Astrocyte (in vitro differentiated cells and primary cell): ENCODE results near the gene CDK11A. TPM values are rescaled to one million over a fixed set of nuclear protein-coding genes. Genes with fewer than 3 reads are reported as not detected.

Source experiments
- DNase-seq: peaks from one replicate; pipeline ENCODE4 v3.0.0-alpha.2; 2010; ENCODE audit warnings: low read depth
- FAIRE-seq: peaks from 2 replicates; lab custom pipeline; 2011; peaks lifted over from hg19 to GRCh38; lab: Jason Lieb, UNC
- H2AFZ ChIP-seq: 2 replicates; pipeline ENCODE4 v1.6.0; 2012; ENCODE audit warnings: low read depth, low read length, inconsistent platforms
- H3K27ac ChIP-seq: 2 replicates; pipeline ENCODE4 v1.5.1; 2011; ENCODE audit warnings: low read depth, low read length, inconsistent platforms
- H3K27me3 ChIP-seq: 2 replicates; pipeline ENCODE4 v1.6.0; 2011; ENCODE audit warnings: low read length, inconsistent platforms; ENCODE audit not compliant: insufficient read depth
- H3K36me3 ChIP-seq: 2 replicates; pipeline ENCODE4 v1.5.1; 2011; ENCODE audit warnings: low read length, inconsistent platforms; ENCODE audit not compliant: insufficient read depth
- H3K4me1 ChIP-seq: 2 replicates; pipeline ENCODE4 v1.5.1; 2011; ENCODE audit warnings: low read length, inconsistent platforms; ENCODE audit not compliant: insufficient read depth
- H3K4me2 ChIP-seq: 2 replicates; pipeline ENCODE4 v1.6.0; 2012; ENCODE audit warnings: low read length, inconsistent platforms
- H3K4me3 ChIP-seq: 2 replicates; pipeline ENCODE4 v1.5.1; 2011; ENCODE audit warnings: low read depth, mild to moderate bottlenecking, low read length, inconsistent platforms; ENCODE audit not compliant: insufficient read depth
- H3K79me2 ChIP-seq: 2 replicates; pipeline ENCODE4 v1.6.0; 2012; ENCODE audit warnings: mild to moderate bottlenecking, low read length, inconsistent platforms; ENCODE audit not compliant: insufficient read depth
- H3K9ac ChIP-seq: 2 replicates; pipeline ENCODE4 v1.6.0; 2012; ENCODE audit warnings: mild to moderate bottlenecking, low read length, inconsistent platforms
- H3K9me3 ChIP-seq: 2 replicates; pipeline ENCODE4 v1.5.1; 2012; ENCODE audit warnings: low read depth, mild to moderate bottlenecking, low read length, inconsistent platforms; ENCODE audit not compliant: insufficient read depth
- H4K20me1 ChIP-seq: 2 replicates; pipeline ENCODE4 v1.6.0; 2012; ENCODE audit warnings: low read length, inconsistent platforms; ENCODE audit not compliant: insufficient read depth
- H3K27ac Mint-ChIP-seq: one replicate; pipeline ENCODE4 v1.8.0; 2021; ENCODE audit warnings: mild to moderate bottlenecking, mixed read lengths; ENCODE audit not compliant: unreplicated experiment
- H3K27me3 Mint-ChIP-seq: one replicate; pipeline ENCODE4 v1.8.0; 2021; ENCODE audit warnings: low read depth, mixed read lengths; ENCODE audit not compliant: unreplicated experiment
- H3K36me3 Mint-ChIP-seq: one replicate; pipeline ENCODE4 v1.8.0; 2021; ENCODE audit warnings: low read depth, mixed read lengths; ENCODE audit not compliant: unreplicated experiment
- H3K4me1 Mint-ChIP-seq: one replicate; pipeline ENCODE4 v1.8.0; 2021; ENCODE audit warnings: low read depth, mixed read lengths; ENCODE audit not compliant: unreplicated experiment
- H3K4me3 Mint-ChIP-seq: one replicate; pipeline ENCODE4 v1.8.0; 2021; ENCODE audit warnings: mild to moderate bottlenecking, moderate library complexity, mixed read lengths; ENCODE audit not compliant: unreplicated experiment
- H3K9me3 Mint-ChIP-seq: one replicate; pipeline ENCODE4 v1.8.0; 2021; ENCODE audit warnings: mild to moderate bottlenecking, mixed read lengths; ENCODE audit not compliant: unreplicated experiment
- EZH2 ChIP-seq: IDR thresholded peaks from 2 replicates; pipeline ENCODE4 v1.6.1; 2012; ENCODE audit warnings: mild to moderate bottlenecking, low read length, inconsistent platforms; ENCODE audit not compliant: insufficient read depth
- total RNA-seq: library from RNA; stranded (reverse); gene quantifications from 2 replicates; pipeline ENCODE4 v1.2.1, GENCODE V29; 2021
- TF ChIP-seq, protein P1 (sequence below): IDR thresholded peaks from 2 replicates; pipeline ENCODE4 v1.5.1; 2011; ENCODE audit warnings: low read depth, mild to moderate bottlenecking, inconsistent platforms, low read length, moderate library complexity; ENCODE audit not compliant: insufficient read depth

Gene CDK11A
- total RNA-seq, 1 donor from 2014 or later: 30.3 TPM

DNA sequence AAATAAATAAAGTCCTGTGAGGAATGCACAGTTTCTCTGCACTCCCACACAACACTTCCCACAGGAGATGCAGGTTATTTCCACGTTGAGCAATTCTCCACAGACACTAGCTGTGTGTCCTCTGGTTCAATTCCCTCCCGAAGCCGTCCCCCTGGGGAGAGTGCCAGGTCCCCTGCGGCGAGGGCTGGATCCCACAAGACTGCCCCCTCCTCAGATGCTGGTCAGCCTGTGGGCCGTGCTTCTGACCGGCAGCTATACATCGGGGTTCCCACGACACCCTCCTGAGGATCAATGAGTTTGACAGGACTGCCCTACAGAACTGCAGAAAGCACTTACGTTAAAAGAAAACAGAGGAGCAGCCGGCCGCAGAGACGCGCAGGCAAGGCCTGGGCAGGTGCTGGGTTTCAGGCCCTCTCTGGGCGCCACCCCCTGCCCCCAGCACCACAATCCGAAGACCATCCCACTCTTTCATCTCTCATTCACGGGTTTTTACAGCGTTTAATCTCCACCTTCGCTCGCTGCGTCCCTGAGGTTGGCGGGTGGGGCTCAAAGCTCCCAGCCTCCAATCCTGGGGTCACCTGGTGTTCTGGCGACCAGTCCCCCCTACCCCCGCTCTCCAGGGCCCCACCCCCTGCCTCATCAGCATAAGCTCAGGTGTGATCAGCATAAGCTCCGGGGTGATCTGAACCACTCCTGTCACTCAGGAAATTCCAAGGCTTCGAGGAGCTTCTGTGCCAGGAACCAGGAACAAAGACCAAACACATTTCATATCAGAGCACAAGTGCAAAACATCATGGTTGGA, 40.9 kb downstream of the CDK11A start:
- H3K27ac ChIP-seq: no peak overlapping the region
- Mint-ChIP-seq H3K4me1 (peaks cover 20% of the 10 kb centered on the region), H3K36me3 (peaks cover 4% of the 10 kb centered on the region), H3K27ac (peak overlapping the region; percentile 72), H3K27me3 (no peaks in the 10 kb centered on the region), H3K9me3 (no peaks in the 10 kb centered on the region), H3K4me3 (no peak overlapping the region)
- H3K4me2 ChIP-seq: no peak overlapping the region
- peaks cover 67% of the 10 kb centered on the region for H4K20me1 ChIP-seq
- DNase-seq (no peak), FAIRE-seq (no peak)
- TF ChIP-seq, protein P1, sequence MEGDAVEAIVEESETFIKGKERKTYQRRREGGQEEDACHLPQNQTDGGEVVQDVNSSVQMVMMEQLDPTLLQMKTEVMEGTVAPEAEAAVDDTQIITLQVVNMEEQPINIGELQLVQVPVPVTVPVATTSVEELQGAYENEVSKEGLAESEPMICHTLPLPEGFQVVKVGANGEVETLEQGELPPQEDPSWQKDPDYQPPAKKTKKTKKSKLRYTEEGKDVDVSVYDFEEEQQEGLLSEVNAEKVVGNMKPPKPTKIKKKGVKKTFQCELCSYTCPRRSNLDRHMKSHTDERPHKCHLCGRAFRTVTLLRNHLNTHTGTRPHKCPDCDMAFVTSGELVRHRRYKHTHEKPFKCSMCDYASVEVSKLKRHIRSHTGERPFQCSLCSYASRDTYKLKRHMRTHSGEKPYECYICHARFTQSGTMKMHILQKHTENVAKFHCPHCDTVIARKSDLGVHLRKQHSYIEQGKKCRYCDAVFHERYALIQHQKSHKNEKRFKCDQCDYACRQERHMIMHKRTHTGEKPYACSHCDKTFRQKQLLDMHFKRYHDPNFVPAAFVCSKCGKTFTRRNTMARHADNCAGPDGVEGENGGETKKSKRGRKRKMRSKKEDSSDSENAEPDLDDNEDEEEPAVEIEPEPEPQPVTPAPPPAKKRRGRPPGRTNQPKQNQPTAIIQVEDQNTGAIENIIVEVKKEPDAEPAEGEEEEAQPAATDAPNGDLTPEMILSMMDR: no peak
- TF ChIP-seq EZH2: no peak
- H3K79me2 ChIP-seq: peaks cover 84% of the 10 kb centered on the region
- peaks cover 7% of the 10 kb centered on the region for H3K4me1 ChIP-seq
- H2AFZ ChIP-seq: no peak overlapping the region
- H3K9me3 ChIP-seq: no peaks in the 10 kb centered on the region
- H3K4me3 ChIP-seq: no peak overlapping the region
- no peaks in the 10 kb centered on the region for H3K36me3 ChIP-seq
- H3K27me3 ChIP-seq: no peaks in the 10 kb centered on the region
- H3K9ac ChIP-seq: no peak overlapping the region

DNA sequence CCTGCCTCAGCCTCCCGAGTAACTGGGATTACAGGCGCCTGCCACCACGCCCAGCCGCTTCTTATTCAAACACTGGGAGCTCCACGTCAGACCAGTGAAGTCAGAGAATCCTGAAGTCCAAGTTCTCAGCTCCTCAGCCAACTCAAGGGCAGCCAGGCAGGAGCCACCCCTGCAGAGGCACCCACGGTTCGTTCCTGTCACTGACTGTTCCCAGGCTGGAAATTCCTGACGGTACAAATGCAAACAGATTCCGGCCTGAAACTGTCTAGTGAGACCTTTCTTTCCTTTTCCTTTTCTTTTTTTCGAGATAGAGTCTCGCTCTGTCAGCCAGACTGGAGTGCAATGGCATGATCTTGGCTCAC, 43.3 kb downstream of the CDK11A start:
- no peaks in the 10 kb centered on the region for H3K36me3 ChIP-seq
- no peak overlapping the region for H3K4me2 ChIP-seq
- peak overlapping the region; percentile 53 for H3K27ac Mint-ChIP-seq
- H3K4me3 ChIP-seq: no peak overlapping the region
- H3K27me3 Mint-ChIP-seq: no peaks in the 10 kb centered on the region
- H4K20me1 ChIP-seq: peaks cover 63% of the 10 kb centered on the region
- peaks cover 74% of the 10 kb centered on the region for H3K79me2 ChIP-seq
- no peak overlapping the region for H3K9ac ChIP-seq
- TF ChIP-seq, protein P1: no peak
- TF ChIP-seq EZH2: no peak
- H3K9me3 Mint-ChIP-seq: no peaks in the 10 kb centered on the region
- H3K36me3 Mint-ChIP-seq: peaks cover 2% of the 10 kb centered on the region
- no peaks in the 10 kb centered on the region for H3K27me3 ChIP-seq
- no peak overlapping the region for H2AFZ ChIP-seq
- peaks cover 14% of the 10 kb centered on the region for H3K4me1 Mint-ChIP-seq
- no peaks in the 10 kb centered on the region for H3K9me3 ChIP-seq
- FAIRE-seq (no peak), DNase-seq (no peak)
- peaks cover 3% of the 10 kb centered on the region for H3K4me1 ChIP-seq
- no peak overlapping the region for H3K4me3 Mint-ChIP-seq
- no peak overlapping the region for H3K27ac ChIP-seq
